Measurements from ENCODE around the gene ICA1.

- TF ChIP-seq CTCF (IDR thresholded peaks at IDR 0.05) (no peak), EZH2 (IDR thresholded peaks at IDR 0.05) (no peak), EZH2phosphoT487 (IDR thresholded peaks at IDR 0.05) (no peak)
Measured at GRCh38 chr7:8086239-8086638, 175.7 kb downstream of the ICA1 start.

Data from neural progenitor cell (in vitro differentiated cells).